ENCODE data around the gene SEMA4C.

SEMA4C gene

DNA sequence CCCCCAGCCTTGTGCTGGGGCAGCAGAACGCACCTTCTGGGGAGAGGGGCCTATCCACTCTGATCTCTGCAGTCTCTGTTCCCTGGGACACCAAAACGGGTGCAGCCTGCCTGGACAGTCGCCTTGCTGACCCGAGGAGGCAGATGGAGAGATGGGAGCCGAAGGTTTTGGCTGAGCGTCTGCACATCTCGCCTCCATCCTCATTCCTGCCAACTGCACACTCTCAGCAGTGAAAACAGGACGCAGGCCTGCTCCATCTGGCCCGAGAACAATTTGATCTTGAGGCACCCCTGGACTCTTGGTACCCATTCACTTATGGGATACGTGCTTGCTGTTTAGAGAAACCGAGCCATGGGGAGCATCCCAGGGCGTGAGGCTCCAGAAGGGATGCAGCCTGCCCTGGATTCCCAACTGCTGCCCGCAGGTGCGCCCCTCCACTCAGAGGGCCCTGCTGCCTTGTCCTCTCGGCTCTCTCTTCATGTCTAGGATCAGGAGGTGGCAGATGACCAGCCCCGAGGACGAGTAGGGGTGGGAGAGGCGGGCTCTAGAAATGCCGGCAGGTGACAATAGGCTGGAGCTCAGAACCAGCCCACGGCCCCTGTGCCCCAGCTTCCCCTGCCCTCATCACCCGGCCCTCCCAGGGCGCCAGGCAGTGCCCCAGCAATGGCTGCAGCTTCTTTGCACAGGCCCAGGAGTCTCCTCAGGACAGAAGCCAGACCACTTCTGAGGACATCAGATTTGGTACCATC lies 9.1 kb upstream of the SEMA4C start:
- no peak for DNase-seq

DNA sequence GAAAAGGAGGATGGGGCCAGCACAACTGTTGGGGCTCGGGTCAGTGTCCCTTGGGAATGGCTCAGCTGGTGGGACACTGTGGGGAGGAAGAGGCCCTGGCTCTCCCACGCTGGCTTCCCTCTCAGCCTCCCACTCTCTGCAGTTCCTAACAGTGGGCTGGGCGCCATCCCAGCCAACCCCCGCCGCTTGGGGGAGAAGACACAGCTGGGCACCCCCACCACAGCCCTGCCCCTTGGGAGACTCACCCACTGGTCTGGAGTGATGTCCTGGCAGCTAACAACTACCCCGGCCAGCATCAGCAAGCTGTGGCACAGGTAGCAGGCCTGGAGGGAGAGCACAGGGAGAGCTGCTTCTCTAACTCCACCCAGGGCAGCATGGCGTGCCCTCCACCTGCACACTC lies 8.3 kb upstream of the SEMA4C start:
- no peak for DNase-seq

DNA sequence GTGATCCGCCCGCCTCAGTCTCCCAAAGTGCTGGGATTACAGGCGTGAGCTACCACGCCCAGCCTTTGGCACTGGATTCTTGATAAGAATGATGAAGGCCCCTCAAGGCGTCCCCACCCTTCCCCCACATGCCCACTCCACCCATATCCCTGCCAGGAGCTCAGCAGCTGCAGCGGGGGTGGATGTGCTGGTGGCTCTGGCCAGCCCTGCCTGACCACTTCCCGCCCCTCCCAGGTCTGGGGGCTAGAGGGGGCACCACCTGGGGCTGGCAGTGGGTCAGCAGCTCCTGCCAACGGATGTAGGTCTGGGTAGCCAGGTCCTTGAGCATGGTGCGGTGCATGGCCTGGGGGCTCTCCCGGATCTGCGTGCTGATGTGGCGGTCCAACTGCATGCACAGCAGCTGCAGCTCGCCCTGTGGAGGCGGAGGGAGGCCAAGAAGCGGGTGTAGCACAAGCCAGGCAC lies 7.8 kb upstream of the SEMA4C start:
- DNase-seq = no peak

GRCh38 chr2:96877042-96877451 lies 7.2 kb upstream of the SEMA4C start:
- no peak for DNase-seq

- DNase-seq = no peak
These were observed 6.6 kb upstream of the SEMA4C start for GRCh38 chr2:96876269-96877041.

DNA sequence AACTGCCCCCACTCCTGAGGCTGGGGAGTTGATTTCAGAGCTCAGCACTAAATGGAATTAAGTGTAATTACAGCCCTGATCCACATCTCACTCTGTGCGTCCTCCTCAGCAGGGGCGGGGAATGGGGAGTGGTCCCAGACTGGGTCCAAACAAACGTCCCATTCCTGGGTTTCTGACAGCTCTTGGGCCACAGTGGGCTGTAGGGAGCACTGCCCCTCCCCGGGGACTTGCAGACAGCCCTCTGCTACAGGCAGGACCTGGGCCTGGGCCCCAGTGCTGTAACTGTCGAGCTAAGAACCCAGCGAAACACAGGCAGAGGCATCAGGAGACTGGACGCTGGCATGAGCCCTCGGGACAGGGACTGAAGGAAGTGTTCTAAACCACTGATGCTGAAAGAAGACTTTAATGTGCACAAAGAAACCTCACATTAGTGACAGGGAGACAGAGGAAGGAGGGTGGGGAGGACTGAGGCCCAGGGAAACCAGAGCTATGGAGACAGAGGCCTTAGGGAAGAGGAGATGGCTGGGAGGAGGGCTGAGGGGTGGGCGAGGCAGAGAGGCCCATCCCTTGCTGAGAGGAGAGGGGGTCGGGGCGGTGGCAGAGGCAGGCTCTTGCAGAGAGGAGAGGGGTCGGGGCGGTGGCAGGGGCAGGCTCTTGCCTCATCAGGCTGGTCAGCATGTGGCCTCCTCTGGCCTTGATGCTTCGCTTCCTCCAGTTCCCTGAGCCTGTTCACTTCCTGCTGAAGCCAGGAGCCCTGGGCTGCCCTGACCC lies 5.8 kb upstream of the SEMA4C start:
- no peak for DNase-seq

- DNase-seq = peak; percentile 30
These were observed 4.4 kb upstream of the SEMA4C start for GRCh38 chr2:96874198-96874831.

GRCh38 chr2:96873651-96874096 lies 3.8 kb upstream of the SEMA4C start:
- DNase-seq = no peak

DNA sequence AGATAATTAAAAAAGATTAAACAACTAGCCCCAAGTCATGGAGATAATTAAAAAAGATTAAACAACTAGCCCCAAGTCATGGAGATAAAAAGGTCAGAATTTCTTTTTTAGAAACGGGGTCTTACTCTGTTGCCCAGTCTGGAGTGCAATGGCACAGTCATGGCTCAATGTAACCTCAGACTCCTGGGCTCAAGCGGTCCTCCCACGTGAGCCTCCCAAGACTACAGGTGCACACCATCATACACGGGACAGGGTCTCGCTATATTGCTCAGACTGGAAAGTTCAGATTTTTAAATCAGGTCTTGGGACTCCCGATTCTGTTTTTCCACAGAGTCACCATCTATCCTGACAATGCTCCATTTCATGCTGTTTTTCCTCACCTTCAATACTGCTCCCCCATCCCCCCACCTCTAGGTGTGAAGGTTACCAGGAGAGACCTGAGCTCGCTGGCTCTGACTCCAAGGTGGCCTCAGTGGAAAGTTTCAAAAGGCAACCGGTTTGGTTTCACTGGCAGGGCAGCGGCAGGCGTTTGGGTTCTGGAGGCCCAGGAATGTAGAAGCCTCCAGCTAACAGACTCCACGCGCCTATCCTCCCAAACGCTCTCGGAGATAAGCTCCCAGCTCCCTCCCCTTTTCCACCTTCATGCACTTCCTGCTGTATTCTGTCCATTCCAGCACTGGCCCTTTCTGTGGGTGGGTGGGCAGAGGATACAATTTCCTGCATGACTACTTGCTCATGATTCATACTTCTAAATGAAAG lies 2.9 kb upstream of the SEMA4C start:
- no peak for DNase-seq

- DNase-seq = peak; percentile 46
These were observed 861 bp upstream of the SEMA4C start for GRCh38 chr2:96870626-96871255.

DNA sequence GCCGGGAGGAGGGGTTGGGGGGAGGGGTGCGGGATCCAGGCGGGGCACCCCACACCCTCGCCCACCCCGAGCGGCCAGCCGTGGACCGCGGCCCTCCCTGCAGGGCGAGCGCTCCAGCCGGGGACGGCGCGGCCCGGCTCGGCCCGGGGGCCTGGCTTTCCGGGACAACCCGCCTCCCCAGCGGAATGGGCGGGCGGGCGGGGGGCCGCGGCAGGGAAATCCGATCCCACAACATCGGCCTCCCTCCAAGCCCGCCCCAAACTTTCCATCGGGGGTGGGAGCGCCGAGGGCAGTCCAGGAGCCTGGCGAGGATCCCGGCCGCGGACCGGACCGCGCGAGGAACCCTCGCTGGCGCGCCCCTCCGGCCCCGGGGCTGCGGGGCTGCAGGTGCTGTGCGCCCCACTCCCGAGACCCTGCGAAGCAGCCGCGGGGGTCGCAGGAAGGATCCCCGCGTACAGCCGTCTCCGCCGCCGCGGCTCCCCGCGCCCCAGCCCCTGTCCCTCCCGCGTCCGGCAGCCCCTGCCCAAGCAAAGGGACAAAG lies 529 bp downstream of the SEMA4C start:
- no peak for DNase-seq

GRCh38 chr2:96868555-96869280 lies 1.2 kb downstream of the SEMA4C start:
- peak; percentile 60 for DNase-seq

DNA sequence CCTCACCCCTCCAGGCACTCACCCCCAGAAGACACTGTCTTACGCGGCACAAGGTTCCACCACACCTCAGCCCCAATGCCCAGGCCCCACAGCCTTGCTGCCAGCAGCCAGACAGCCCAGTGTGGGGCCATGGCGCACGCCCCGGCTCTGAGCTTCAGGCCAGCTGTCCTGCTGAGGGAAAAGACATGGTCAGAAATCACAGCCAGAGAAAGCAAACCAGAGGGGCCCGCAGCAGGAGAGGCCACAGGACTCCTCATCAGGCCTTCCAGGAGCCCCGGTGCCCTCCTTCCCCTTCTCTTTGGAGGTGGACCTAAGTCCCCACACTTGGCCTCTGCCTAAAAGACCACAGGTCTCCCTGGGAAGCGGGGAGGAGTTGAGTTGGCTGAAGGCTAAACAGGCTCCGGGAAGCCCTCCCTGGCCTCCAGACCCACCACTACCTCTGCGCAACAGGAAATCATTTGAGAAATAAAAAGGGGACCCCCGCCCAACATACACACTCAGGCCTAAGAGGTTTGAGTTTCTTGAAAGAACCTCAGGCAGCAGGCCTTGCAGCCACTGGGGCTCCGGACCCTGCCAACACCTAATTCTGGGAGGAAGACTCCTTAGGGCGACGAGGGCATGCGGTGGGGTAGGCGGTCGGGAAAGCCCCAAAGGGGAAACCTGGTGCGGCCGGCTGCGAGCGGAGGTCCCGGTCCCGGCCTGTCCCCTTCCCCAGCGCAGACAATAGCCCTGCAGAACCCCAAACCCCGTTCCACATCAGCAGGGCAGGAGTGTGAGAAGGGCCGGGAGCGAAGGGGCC lies 1.9 kb downstream of the SEMA4C start:
- peak; percentile 39 for DNase-seq

DNA sequence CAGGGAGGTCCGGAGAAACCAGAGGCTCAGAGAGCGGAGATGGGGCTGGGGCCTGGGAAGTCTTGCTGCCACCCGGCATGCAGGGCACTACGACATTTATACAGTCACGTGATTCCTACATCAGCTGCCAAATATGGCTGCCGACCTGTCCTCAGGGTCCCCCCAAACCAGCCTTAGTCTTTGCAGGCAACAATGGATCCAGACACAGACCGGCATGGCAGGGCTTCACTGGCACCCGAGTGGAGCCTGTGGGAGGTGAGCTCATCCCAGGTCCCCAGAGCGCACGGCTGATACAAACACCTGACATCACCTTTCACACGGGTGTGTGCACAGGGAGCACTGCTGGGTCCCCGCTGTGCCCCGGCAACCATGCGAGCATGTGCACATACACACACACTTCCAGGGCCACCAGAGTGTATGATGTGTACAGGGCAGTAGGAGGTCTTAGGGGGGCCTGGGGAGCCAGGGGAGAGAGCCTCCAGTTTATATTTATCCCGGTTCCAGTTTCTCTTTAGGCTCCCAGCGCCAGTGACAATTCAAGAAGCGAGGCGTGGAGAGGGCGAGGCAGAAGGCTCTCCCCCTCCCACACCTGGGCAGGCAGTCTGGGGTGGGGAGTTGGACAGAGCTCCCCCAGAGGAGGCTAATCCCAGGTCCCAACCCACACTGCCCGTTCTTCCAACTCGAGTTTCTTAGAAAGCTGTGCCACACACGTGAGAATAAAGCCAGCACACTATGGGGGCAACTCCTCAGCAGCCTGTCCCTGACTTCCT lies 2.7 kb downstream of the SEMA4C start:
- no peak for DNase-seq

- DNase-seq = no peak
These were observed 3.3 kb downstream of the SEMA4C start for GRCh38 chr2:96866586-96866985.

DNA sequence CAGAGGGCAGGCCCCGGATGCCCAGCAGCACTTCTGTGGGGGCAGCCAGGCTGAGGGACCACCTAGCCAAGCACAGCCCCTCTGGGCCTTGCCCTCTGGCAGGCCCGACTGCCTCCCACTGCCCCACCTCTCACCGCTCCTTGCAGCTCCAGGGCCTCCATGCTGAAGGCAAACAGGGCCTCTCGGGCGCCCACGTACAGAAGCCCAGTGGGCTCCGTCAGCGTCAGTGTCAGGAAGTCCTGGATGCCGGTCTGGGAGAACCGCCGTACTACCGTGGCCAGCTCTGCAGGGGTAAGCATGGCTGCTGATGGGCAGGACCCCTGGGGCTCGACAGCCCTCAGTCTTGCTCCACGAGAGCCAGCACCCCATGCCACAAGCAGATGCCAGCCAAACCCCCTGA lies 3.7 kb downstream of the SEMA4C start:
- no peak for DNase-seq

GRCh38 chr2:96865654-96866053 lies 4.2 kb downstream of the SEMA4C start:
- DNase-seq = no peak

DNA sequence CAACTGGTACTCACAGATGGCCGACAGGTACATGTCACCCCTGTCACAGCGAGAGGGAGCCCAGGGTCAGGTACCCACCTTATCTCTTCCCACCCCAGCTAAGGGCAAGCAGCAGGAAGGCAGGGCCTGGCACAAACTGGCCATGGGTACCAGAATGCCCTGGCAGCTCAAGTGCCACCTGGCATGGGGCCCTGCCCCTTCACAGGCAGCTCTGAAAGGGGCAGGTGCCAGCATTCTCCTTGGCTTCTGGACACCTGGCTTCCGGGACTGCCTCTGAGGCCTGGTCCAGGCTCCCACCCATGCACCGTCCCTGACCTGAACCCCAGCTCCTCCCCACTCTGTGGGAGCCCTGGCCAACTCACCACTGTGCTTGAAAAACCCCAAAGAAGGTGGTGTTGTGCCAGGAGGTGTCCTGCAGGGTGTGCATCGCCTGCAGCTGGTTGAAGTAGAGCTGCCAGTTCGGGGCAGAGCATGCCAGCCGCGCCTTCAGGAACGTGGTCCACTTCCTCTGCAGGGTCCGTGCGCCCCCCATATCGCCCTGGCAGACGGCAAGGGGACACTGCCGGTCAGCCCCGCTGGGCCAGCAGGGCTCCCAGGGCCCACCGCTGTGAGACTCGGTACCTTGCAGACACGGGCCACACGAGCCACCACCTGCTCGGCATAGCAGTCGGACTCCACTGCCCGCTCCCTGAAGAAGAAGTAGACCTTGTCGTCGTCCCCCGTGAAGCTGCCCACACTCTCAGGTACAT lies 5.4 kb downstream of the SEMA4C start:
- DNase-seq = no peak

All from stimulated activated CD4-positive, alpha-beta T cell treated with anti-CD3 and anti-CD28 coated beads, Interleukin-4, amount 100 ng/mL, for 1 hour (primary cell).